Smooth muscle cell (in vitro differentiated cells): ENCODE measurements around the gene LTC4S. TPM values are rescaled to one million over a fixed set of nuclear protein-coding genes. Genes with fewer than 3 reads are reported as not detected.
A peak's percentile ranks its signal among the peaks of the same experiment; 100 is the strongest.

Experiments
- DNase-seq: peaks from one replicate; lab custom pipeline; 2025; ENCODE audit not compliant: unreplicated experiment; lab: John Stamatoyannopoulos, UW
- H2AFZ ChIP-seq: fragments of 200-600 bp; sonication (generic); 2 replicates; pipeline ENCODE4 v1.6.0; 2016; ENCODE audit warnings: antibody characterized with exemption, low read depth, mild to moderate bottlenecking
- H3F3A ChIP-seq: fragments of 200-600 bp; sonication (generic); 2 replicates; pipeline ENCODE4 v1.6.0; 2017; ENCODE audit warnings: antibody characterized with exemption, low read depth
- H3K27ac ChIP-seq: fragments of 200-600 bp; sonication (generic); 2 replicates; pipeline ENCODE4 v1.5.1; 2016; ENCODE audit warnings: low read depth, mild to moderate bottlenecking
- H3K27me3 ChIP-seq: fragments of 200-600 bp; sonication (generic); 2 replicates; pipeline ENCODE4 v1.6.1; 2016; ENCODE audit warnings: low read depth, mild to moderate bottlenecking
- H3K36me3 ChIP-seq: fragments of 200-600 bp; sonication (generic); 2 replicates; pipeline ENCODE4 v1.5.1; 2016; ENCODE audit warnings: low read depth
- H3K4me1 ChIP-seq: fragments of 200-600 bp; sonication (generic); 2 replicates; pipeline ENCODE4 v1.5.1; 2016; ENCODE audit warnings: low read depth
- H3K4me2 ChIP-seq: fragments of 200-600 bp; sonication (generic); 2 replicates; pipeline ENCODE4 v1.6.0; 2016; ENCODE audit warnings: mild to moderate bottlenecking
- H3K4me3 ChIP-seq: fragments of 200-600 bp; sonication (generic); 2 replicates; pipeline ENCODE4 v1.5.1; 2016; ENCODE audit warnings: mild to moderate bottlenecking
- H3K79me2 ChIP-seq: fragments of 200-600 bp; sonication (generic); 2 replicates; pipeline ENCODE4 v1.6.0; 2016; ENCODE audit warnings: low read depth, mild to moderate bottlenecking
- H3K9ac ChIP-seq: fragments of 200-600 bp; sonication (generic); 2 replicates; pipeline ENCODE4 v1.6.0; 2016; ENCODE audit warnings: low read depth
- H3K9me3 ChIP-seq: fragments of 200-600 bp; sonication (generic); replicated peaks from 2 replicates; pipeline ENCODE4 v1.5.1; 2016; ENCODE audit warnings: low read depth
- H4K20me1 ChIP-seq: fragments of 200-600 bp; sonication (generic); 2 replicates; pipeline ENCODE4 v1.6.0; 2016; ENCODE audit warnings: low read depth
- CTCF ChIP-seq: fragments of 200-600 bp; sonication (generic); IDR thresholded peaks from 2 replicates; pipeline ENCODE4 v1.5.1; 2017; ENCODE audit warnings: borderline replicate concordance, mild to moderate bottlenecking, antibody characterized with exemption; ENCODE audit not compliant: insufficient read depth, poor library complexity, severe bottlenecking
- WGBS: methylation state at CpG from one replicate; pipeline ENCODE4 v1.1.7; 2016; ENCODE audit warnings: low lambda C conversion rate; 5-methylcytosine and 5-hydroxymethylcytosine counted together
- polyA plus RNA-seq: library from polyadenylated mRNA; unstranded; fragments of >200 nt; fragmentation: Nextera tagmentation; extraction: Ambion mirVana; gene quantifications from 2 replicates; pipeline ENCODE4 v1.2.1, GENCODE V29; 2016
- total RNA-seq: library from RNA; depleted of rRNA; stranded (reverse); fragments of >200 nt; gene quantifications from 2 replicates; pipeline ENCODE4 v1.2.3, GENCODE V29; 2014

The LTC4S gene
- total and polyA plus RNA-seq, 2 experiments from 2014 or later, result not detected

GRCh38 chr5:179801304-179802206, 7.8 kb downstream of the LTC4S start:
- no peak overlapping the region for H3K9ac ChIP-seq
- no peak for DNase-seq
- H2AFZ ChIP-seq, result no peak overlapping the region
- no peak overlapping the region for H3K4me2 ChIP-seq
- no peaks in the 10 kb centered on the region for H3K27me3 ChIP-seq
- no peaks in the 10 kb centered on the region for H3K36me3 ChIP-seq
- no peak overlapping the region for H3K27ac ChIP-seq
- H3K4me3 ChIP-seq, result no peak overlapping the region
- WGBS, result 79% methylated on average over 50 of the region's 67 CpGs
- no peaks in the 10 kb centered on the region for H3F3A ChIP-seq
- no peaks in the 10 kb centered on the region for H3K9me3 ChIP-seq
- TF ChIP-seq CTCF, result peak; percentile 51
- peaks cover 27% of the 10 kb centered on the region for H3K4me1 ChIP-seq
- peaks cover 49% of the 10 kb centered on the region for H4K20me1 ChIP-seq
- H3K79me2 ChIP-seq, result peaks cover 28% of the 10 kb centered on the region

- WGBS, result 90% methylated on average over 16 of the region's 19 CpGs
- TF ChIP-seq CTCF, result no peak
- H2AFZ ChIP-seq, result no peak overlapping the region
- no peaks in the 10 kb centered on the region for H3K27me3 ChIP-seq
- no peaks in the 10 kb centered on the region for H3K36me3 ChIP-seq
- H3K4me2 ChIP-seq, result no peak overlapping the region
- DNase-seq, result no peak
- H3K9ac ChIP-seq, result no peak overlapping the region
- no peak overlapping the region for H3K27ac ChIP-seq
- H3K9me3 ChIP-seq, result no peaks in the 10 kb centered on the region
- no peaks in the 10 kb centered on the region for H3F3A ChIP-seq
- H3K4me3 ChIP-seq, result no peak overlapping the region
- peaks cover 28% of the 10 kb centered on the region for H3K79me2 ChIP-seq
- peaks cover 49% of the 10 kb centered on the region for H4K20me1 ChIP-seq
- peaks cover 27% of the 10 kb centered on the region for H3K4me1 ChIP-seq
Measured at GRCh38 chr5:179802207-179802883, 8.6 kb downstream of the LTC4S start.

GRCh38 chr5:179802950-179803562, 9.3 kb downstream of the LTC4S start:
- Histone ChIP-seq H3K27me3 (no peaks in the 10 kb centered on the region), H3K27ac (no peak overlapping the region), H3K79me2 (peaks cover 28% of the 10 kb centered on the region), H3K4me1 (peaks cover 27% of the 10 kb centered on the region), H3F3A (no peaks in the 10 kb centered on the region), H3K9ac (no peak overlapping the region), H3K4me2 (peak overlapping the region; percentile 97), H2AFZ (no peak overlapping the region), H3K36me3 (no peaks in the 10 kb centered on the region), H3K9me3 (no peaks in the 10 kb centered on the region), H4K20me1 (peaks cover 49% of the 10 kb centered on the region), H3K4me3 (no peak overlapping the region)
- no peak for TF ChIP-seq CTCF
- 88% methylated on average over 11 of the region's 11 CpGs for WGBS
- no peak for DNase-seq
